ENCODE measurements around the gene LCE2A.

Gene LCE2A

GRCh38 chr1:152741656-152742055, 43.5 kb downstream of the LCE2A start:
- H3K4me3 ChIP-seq (ENCODE audit: low read depth, low read length): no peak overlapping the region
- TF ChIP-seq CTCF (IDR thresholded peaks at IDR 0.05; ENCODE audit: control insufficient read depth, extremely low read depth, insufficient read depth): no peak
- no peak for DNase-seq (ENCODE audit: low read depth)

- DNase-seq (ENCODE audit: low read depth): no peak
- TF ChIP-seq CTCF (IDR thresholded peaks at IDR 0.05; ENCODE audit: control insufficient read depth, extremely low read depth, insufficient read depth): no peak
- no peak overlapping the region for H3K4me3 ChIP-seq (ENCODE audit: low read depth, low read length)
Measured at GRCh38 chr1:152743371-152744145, 45.4 kb downstream of the LCE2A start.

- no peak for DNase-seq (ENCODE audit: low read depth)
- TF ChIP-seq CTCF (IDR thresholded peaks at IDR 0.05; ENCODE audit: control insufficient read depth, extremely low read depth, insufficient read depth): peak; percentile 49
- no peak overlapping the region for H3K4me3 ChIP-seq (ENCODE audit: low read depth, low read length)
Measured at GRCh38 chr1:152745289-152745704, 47.2 kb downstream of the LCE2A start.

- no peak for TF ChIP-seq CTCF (IDR thresholded peaks at IDR 0.05; ENCODE audit: control insufficient read depth, extremely low read depth, insufficient read depth)
- no peak for DNase-seq (ENCODE audit: low read depth)
- no peak overlapping the region for H3K4me3 ChIP-seq (ENCODE audit: low read depth, low read length)
Measured at GRCh38 chr1:152745765-152746444, 47.8 kb downstream of the LCE2A start.

- no peak for DNase-seq (ENCODE audit: low read depth)
- no peak overlapping the region for H3K4me3 ChIP-seq (ENCODE audit: low read depth, low read length)
- no peak for TF ChIP-seq CTCF (IDR thresholded peaks at IDR 0.05; ENCODE audit: control insufficient read depth, extremely low read depth, insufficient read depth)
Measured at GRCh38 chr1:152747831-152748230, 49.7 kb downstream of the LCE2A start.
